Measurements from ENCODE around the gene APOL1. TPM values are rescaled to one million over a fixed set of nuclear protein-coding genes. Genes with fewer than 3 reads are reported as not detected.

APOL1 gene
- total and polyA plus RNA-seq, 2 donors (not counting 1 experiment from before 2014, with no cell fraction given), result 40.0 to 80.3 TPM

DNA sequence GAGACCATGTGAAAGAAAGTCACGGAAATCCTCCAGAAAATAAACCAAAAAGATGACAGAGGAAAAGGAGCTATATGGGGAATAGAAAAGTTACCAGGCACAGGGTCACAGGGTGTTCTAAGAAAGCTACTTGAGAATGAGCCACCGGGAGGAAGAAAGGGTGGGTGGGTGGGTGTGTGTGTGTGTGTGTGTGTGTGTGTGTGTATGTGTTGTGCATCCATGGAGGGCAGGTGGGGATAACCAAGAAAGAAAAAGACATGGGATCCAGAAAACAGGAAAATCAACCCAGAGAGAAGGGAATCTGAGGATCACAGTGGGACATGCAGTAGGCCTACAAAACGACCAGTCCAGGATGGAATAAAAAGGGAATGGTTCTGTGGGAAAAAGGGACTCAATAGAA is 17.3 kb upstream of the APOL1 start:
- Histone ChIP-seq H3K4me1 (ENCODE audit: control insufficient read depth, extremely low read depth, insufficient read depth, low read length) (peaks cover 10% of the 10 kb centered on the region), H3K36me3 (ENCODE audit: control insufficient read depth, insufficient read depth, low read length) (peaks cover 6% of the 10 kb centered on the region), H2AFZ (ENCODE audit: low read length) (no peak overlapping the region), H3K9ac (ENCODE audit: insufficient read depth, low read length) (no peak overlapping the region), H3K27me3 (ENCODE audit: control insufficient read depth, insufficient read depth, low read length) (no peaks in the 10 kb centered on the region), H3K4me2 (ENCODE audit: extremely low read depth, insufficient read depth, low read length) (no peak overlapping the region), H3K79me2 (ENCODE audit: control insufficient read depth, insufficient read depth, low read length) (peaks cover 35% of the 10 kb centered on the region), H3K9me3 (ENCODE audit: control insufficient read depth, insufficient read depth, low read depth, low read length) (no peaks in the 10 kb centered on the region), H3K4me3 (replicated peaks in 1 of 4; ENCODE audit: control extremely low read depth in 1 of 4, insufficient read depth in 1 of 4, low read depth in 3 of 4, low read length in 4 of 4) (peak overlapping the region in 1 of 4 experiments; percentile 92), H3K27ac (ENCODE audit: insufficient read depth, low read length) (no peak overlapping the region), H4K20me1 (ENCODE audit: control insufficient read depth, extremely low read depth, insufficient read depth, low read length) (no peaks in the 10 kb centered on the region)
- no peak for DNase-seq (ENCODE audit: low read depth in 2 of 2)
- TF ChIP-seq, protein P1, sequence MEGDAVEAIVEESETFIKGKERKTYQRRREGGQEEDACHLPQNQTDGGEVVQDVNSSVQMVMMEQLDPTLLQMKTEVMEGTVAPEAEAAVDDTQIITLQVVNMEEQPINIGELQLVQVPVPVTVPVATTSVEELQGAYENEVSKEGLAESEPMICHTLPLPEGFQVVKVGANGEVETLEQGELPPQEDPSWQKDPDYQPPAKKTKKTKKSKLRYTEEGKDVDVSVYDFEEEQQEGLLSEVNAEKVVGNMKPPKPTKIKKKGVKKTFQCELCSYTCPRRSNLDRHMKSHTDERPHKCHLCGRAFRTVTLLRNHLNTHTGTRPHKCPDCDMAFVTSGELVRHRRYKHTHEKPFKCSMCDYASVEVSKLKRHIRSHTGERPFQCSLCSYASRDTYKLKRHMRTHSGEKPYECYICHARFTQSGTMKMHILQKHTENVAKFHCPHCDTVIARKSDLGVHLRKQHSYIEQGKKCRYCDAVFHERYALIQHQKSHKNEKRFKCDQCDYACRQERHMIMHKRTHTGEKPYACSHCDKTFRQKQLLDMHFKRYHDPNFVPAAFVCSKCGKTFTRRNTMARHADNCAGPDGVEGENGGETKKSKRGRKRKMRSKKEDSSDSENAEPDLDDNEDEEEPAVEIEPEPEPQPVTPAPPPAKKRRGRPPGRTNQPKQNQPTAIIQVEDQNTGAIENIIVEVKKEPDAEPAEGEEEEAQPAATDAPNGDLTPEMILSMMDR (conservative IDR thresholded peaks at IDR 0.05 in 1 of 2, IDR thresholded peaks at IDR 0.05 in 1 of 2; ENCODE audit: low read depth in 1 of 2, low read length in 2 of 2), result no peak
- no peak for TF ChIP-seq EZH2 (IDR thresholded peaks at IDR 0.05; ENCODE audit: low read length, missing control alignments)

DNA sequence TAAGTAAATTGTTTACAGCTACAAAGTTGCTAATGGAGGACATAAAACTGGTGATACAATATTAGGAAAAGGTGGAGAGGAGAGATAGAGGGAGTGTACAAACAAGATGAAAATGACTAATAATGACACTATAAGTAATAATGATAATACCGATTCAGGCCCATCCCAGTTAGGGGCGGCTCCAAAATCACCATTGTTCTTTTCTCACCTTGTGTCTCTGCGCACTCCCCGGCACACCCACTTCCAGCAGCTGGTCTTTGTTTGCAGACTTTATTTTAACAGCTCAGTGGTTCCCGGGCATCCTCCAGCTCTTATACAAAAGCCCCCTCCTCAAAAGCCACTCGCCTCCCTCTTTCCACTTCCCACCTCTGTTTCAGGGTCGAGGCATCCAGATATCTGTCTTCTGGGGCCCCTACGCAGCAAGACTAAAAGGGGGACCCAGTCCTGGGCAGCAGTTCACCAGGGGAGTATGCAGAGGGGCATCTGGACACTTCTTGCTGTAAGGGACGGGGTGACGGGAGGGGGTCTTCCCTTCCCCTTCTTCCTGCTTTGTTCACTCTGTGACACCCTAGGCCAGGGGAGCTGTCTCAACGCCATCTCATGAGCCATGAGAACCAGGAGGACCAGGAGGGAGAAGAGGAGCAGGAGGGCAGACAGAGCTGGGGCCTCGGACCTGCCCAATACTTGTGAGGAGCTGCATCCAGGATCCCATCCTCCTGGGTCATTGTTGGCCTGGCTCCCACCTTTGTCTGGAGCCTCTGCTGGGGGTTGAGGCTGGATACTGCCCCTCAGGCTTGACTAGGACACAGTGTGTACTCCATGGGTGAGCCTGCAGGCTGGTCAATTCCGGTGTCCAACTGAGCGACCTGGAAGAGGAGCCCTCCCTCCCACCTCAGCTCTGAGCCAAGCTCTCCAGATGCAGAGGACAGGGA is 16.3 kb upstream of the APOL1 start:
- Histone ChIP-seq H3K79me2 (ENCODE audit: control insufficient read depth, insufficient read depth, low read length) (peaks cover 35% of the 10 kb centered on the region), H3K4me3 (replicated peaks in 1 of 4; ENCODE audit: control extremely low read depth in 1 of 4, insufficient read depth in 1 of 4, low read depth in 3 of 4, low read length in 4 of 4) (peak overlapping the region in 1 of 4 experiments; percentile 92), H3K9ac (ENCODE audit: insufficient read depth, low read length) (no peak overlapping the region), H3K9me3 (ENCODE audit: control insufficient read depth, insufficient read depth, low read depth, low read length) (no peaks in the 10 kb centered on the region), H3K27ac (ENCODE audit: insufficient read depth, low read length) (no peak overlapping the region), H2AFZ (ENCODE audit: low read length) (no peak overlapping the region), H3K4me1 (ENCODE audit: control insufficient read depth, extremely low read depth, insufficient read depth, low read length) (peaks cover 10% of the 10 kb centered on the region), H3K27me3 (ENCODE audit: control insufficient read depth, insufficient read depth, low read length) (no peaks in the 10 kb centered on the region), H4K20me1 (ENCODE audit: control insufficient read depth, extremely low read depth, insufficient read depth, low read length) (no peaks in the 10 kb centered on the region), H3K4me2 (ENCODE audit: extremely low read depth, insufficient read depth, low read length) (peak overlapping the region; percentile 92), H3K36me3 (ENCODE audit: control insufficient read depth, insufficient read depth, low read length) (peaks cover 4% of the 10 kb centered on the region)
- no peak for DNase-seq (ENCODE audit: low read depth in 2 of 2)
- TF ChIP-seq, protein P1 (conservative IDR thresholded peaks at IDR 0.05 in 1 of 2, IDR thresholded peaks at IDR 0.05 in 1 of 2; ENCODE audit: low read depth in 1 of 2, low read length in 2 of 2), result no peak
- TF ChIP-seq EZH2 (IDR thresholded peaks at IDR 0.05; ENCODE audit: low read length, missing control alignments), result no peak

DNA sequence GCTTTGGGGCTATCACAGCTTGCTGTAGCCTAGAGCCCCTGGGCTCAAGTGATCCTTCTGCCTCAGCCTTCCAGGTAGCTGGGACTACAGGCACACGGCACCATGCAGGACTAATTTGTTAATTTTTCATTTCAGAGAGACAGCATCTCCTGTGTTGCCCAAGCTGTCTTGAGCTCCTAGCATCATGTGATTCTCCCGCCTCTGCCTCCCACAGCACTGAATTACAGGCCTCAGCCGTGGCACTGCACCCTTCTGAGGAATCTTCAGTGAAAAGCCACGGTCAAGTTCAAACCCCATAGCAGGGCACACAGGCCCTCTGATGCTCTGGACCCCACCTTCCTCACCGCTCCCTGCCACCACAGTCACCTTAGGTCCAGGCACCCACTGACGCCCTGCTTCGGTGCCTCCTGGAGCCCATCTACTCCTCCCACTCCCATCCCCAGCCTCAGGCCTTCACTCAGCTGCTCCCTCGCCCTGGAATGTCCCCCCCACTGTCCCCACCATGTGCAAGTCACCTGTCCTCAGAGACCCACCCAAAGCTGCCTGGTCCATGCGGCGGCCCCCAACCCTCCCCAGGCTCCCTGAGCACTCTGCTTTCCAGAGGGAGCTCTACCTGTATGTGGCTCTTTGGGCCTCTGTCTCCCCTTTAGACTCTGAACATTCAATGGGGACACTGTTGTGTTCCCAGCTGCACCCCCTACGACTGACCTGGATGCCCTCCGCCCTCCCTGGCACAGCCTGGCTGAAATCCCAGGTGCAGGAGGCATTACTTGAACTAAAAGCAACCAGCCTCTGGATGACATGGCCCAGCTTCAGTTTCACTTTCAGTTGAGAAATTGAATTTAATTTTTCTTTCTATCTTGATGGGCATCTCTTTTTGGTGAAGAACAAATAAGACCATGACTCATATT is 15.2 kb upstream of the APOL1 start:
- Histone ChIP-seq H3K9me3 (ENCODE audit: control insufficient read depth, insufficient read depth, low read depth, low read length) (no peaks in the 10 kb centered on the region), H3K4me2 (ENCODE audit: extremely low read depth, insufficient read depth, low read length) (peak overlapping the region; percentile 92), H3K4me1 (ENCODE audit: control insufficient read depth, extremely low read depth, insufficient read depth, low read length) (peaks cover 10% of the 10 kb centered on the region), H3K27ac (ENCODE audit: insufficient read depth, low read length) (peak overlapping the region; percentile 84), H4K20me1 (ENCODE audit: control insufficient read depth, extremely low read depth, insufficient read depth, low read length) (no peaks in the 10 kb centered on the region), H3K4me3 (replicated peaks in 1 of 4; ENCODE audit: control extremely low read depth in 1 of 4, insufficient read depth in 1 of 4, low read depth in 3 of 4, low read length in 4 of 4) (peak overlapping the region; percentile 81 to 94 (median 88)), H3K27me3 (ENCODE audit: control insufficient read depth, insufficient read depth, low read length) (no peaks in the 10 kb centered on the region), H3K36me3 (ENCODE audit: control insufficient read depth, insufficient read depth, low read length) (peaks cover 4% of the 10 kb centered on the region), H3K9ac (ENCODE audit: insufficient read depth, low read length) (no peak overlapping the region), H3K79me2 (ENCODE audit: control insufficient read depth, insufficient read depth, low read length) (peaks cover 35% of the 10 kb centered on the region), H2AFZ (ENCODE audit: low read length) (no peak overlapping the region)
- peak in 1 of 2 donors; percentile 40 for DNase-seq (ENCODE audit: low read depth in 2 of 2)
- TF ChIP-seq, protein P1 (conservative IDR thresholded peaks at IDR 0.05 in 1 of 2, IDR thresholded peaks at IDR 0.05 in 1 of 2; ENCODE audit: low read depth in 1 of 2, low read length in 2 of 2), result no peak
- TF ChIP-seq EZH2 (IDR thresholded peaks at IDR 0.05; ENCODE audit: low read length, missing control alignments), result no peak
